ENCODE results near the gene TMEM79.
A peak's percentile ranks its signal among the peaks of the same experiment; 100 is the strongest.
"Not testable (repeated sequence)": the region's sequence is repeated elsewhere in the genome, so short reads cannot be mapped to it uniquely, and the experiment has no call there.

TMEM79 gene

DNA sequence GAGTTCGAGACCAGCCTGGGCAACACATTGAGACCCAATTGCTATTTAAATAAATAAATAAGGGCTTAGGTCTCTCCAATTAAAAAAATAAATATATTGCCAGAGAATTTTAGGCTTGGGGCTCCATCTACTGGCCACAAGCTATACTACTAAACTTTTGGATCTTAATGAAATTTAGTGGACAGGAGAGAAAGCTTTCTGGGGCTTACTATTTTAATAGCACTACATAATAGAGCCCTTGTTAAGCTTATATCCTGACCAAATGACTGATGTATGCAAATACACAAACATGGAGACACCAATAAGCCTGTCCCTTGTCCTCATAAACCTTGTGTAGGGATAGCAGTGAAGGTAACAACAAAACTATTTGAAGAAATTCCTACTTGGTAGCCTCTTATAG, 35.5 kb downstream of the TMEM79 start:
- H3K9me3 ChIP-seq (ENCODE audit: control extremely low read depth in 1 of 5, control insufficient read depth in 4 of 5, insufficient read depth in 2 of 5, low read depth in 1 of 5, low read length in 4 of 5), result no peaks in the 10 kb centered on the region
- no peak overlapping the region for H3K27ac ChIP-seq (ENCODE audit: insufficient read depth in 1 of 2, low read depth in 1 of 2, low read length in 2 of 2, poor library complexity in 1 of 2, severe bottlenecking in 2 of 2)
- no peaks in the 10 kb centered on the region for H3K27me3 ChIP-seq (replicated peaks in 2 of 5; ENCODE audit: control insufficient read depth in 4 of 5, insufficient read depth in 5 of 5, low read length in 4 of 5)
- peaks cover 23 to 86% (median 61%) of the 10 kb centered on the region in 4 experiments for H3K36me3 ChIP-seq (ENCODE audit: control insufficient read depth in 4 of 4, insufficient read depth in 4 of 4, low read length in 3 of 4)
- H3K4me1 ChIP-seq (ENCODE audit: control extremely low read depth in 1 of 4, control insufficient read depth in 4 of 4, insufficient read depth in 4 of 4, low read length in 3 of 4), result no peaks in the 10 kb centered on the region
- CTCF ChIA-PET, result interaction anchor here (0.7 to 3.0 kb wide), 29 partner anchors 9 to 231 kb away, joined by 3 to 20 read pairs (median 5); partner anchors contain the start of gene TMEM79
- H3K4me3 ChIP-seq (ENCODE audit: control insufficient read depth in 1 of 7, extremely low read depth in 1 of 7, insufficient read depth in 4 of 7, low read depth in 2 of 7, low read length in 6 of 7), result no peak overlapping the region
- no CpG with 5 or more reads among the region's 1 CpG for WGBS (ENCODE audit: insufficient coverage)
- POLR2A ChIA-PET, result interaction anchor here (1.4 kb wide), 1 partner anchor 36 kb away, joined by 3 read pairs; the partner anchor contains the start of gene TMEM79
- DNase-seq, result peak; percentile 51 to 71 (median 58)

DNA sequence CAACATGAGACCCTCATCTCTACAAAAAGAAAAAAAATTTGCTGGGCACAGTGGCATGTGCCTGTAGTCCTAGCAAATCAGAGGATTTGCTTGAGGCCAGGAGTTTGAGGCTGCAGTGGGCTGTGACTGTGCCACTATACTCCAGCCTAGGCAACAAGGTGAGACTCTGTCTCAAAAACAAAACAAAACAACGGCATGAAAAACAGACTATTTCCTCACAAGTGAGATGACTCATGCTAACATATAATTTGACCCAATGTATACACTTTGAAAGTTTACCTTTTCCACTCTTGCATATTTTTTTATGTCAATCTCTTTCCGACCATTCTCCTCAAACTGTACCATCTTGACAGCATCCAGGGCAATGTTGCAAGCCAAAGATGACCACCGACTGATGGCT, 36.4 kb downstream of the TMEM79 start:
- H3K27ac ChIP-seq (ENCODE audit: insufficient read depth in 1 of 2, low read depth in 1 of 2, low read length in 2 of 2, poor library complexity in 1 of 2, severe bottlenecking in 2 of 2), result no peak overlapping the region
- WGBS (ENCODE audit: insufficient coverage), result 100% methylated on average over 3 of the region's 3 CpGs

DNA sequence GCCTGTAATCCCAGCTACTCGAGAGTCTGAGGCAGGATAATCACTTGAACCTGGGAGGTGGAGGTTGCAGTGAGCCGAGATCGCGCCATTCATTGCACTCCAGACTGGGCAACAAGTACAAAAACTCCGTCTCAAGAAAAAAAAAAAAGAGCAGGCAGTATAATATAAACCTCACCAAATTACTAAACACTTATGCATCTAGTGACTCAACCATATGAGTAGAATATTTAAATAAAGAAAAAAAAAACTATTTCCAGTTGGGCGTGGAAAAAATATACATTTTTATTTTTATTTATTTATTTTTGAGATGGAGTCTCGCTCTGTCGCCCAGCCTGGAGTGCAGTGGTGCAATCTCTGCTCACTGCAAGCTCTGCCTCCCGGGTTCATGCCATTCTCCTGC, 39.1 kb downstream of the TMEM79 start:
- H3K4me3 ChIP-seq (ENCODE audit: control insufficient read depth in 1 of 7, extremely low read depth in 1 of 7, insufficient read depth in 4 of 7, low read depth in 2 of 7, low read length in 6 of 7); H3K27ac ChIP-seq (ENCODE audit: insufficient read depth in 1 of 2, low read depth in 1 of 2, low read length in 2 of 2, poor library complexity in 1 of 2, severe bottlenecking in 2 of 2); H3K4me1 ChIP-seq (ENCODE audit: control extremely low read depth in 1 of 4, control insufficient read depth in 4 of 4, insufficient read depth in 4 of 4, low read length in 3 of 4); DNase-seq; H3K27me3 ChIP-seq (replicated peaks in 2 of 5; ENCODE audit: control insufficient read depth in 4 of 5, insufficient read depth in 5 of 5, low read length in 4 of 5); H3K9me3 ChIP-seq (ENCODE audit: control extremely low read depth in 1 of 5, control insufficient read depth in 4 of 5, insufficient read depth in 2 of 5, low read depth in 1 of 5, low read length in 4 of 5): not testable (repeated sequence)
- POLR2A ChIA-PET, result interaction anchor here (0.7 kb wide), 1 partner anchor 302 kb away, joined by 3 read pairs; no protein-coding TSS in a partner anchor
- WGBS (ENCODE audit: insufficient coverage), result 100% methylated on average over 1 of the region's 9 CpGs
- CTCF ChIA-PET, result interaction anchor here (0.7 to 1.9 kb wide), 6 partner anchors 9 to 226 kb away, joined by 3 to 6 read pairs (median 3); no protein-coding TSS in a partner anchor
- H3K36me3 ChIP-seq (ENCODE audit: control insufficient read depth in 4 of 4, insufficient read depth in 4 of 4, low read length in 3 of 4), result peaks cover 12 to 65% (median 45%) of the 10 kb centered on the region in 4 experiments

More for the DNA sequence above, 36.4 kb downstream of the TMEM79 start:
- Histone ChIP-seq H3K36me3 (ENCODE audit: control insufficient read depth in 4 of 4, insufficient read depth in 4 of 4, low read length in 3 of 4) (peaks cover 23 to 86% (median 62%) of the 10 kb centered on the region in 4 experiments), H3K27me3 (replicated peaks in 2 of 5; ENCODE audit: control insufficient read depth in 4 of 5, insufficient read depth in 5 of 5, low read length in 4 of 5) (no peaks in the 10 kb centered on the region), H3K9me3 (ENCODE audit: control extremely low read depth in 1 of 5, control insufficient read depth in 4 of 5, insufficient read depth in 2 of 5, low read depth in 1 of 5, low read length in 4 of 5) (no peaks in the 10 kb centered on the region), H3K4me3 (ENCODE audit: control insufficient read depth in 1 of 7, extremely low read depth in 1 of 7, insufficient read depth in 4 of 7, low read depth in 2 of 7, low read length in 6 of 7) (no peak overlapping the region), H3K4me1 (ENCODE audit: control extremely low read depth in 1 of 4, control insufficient read depth in 4 of 4, insufficient read depth in 4 of 4, low read length in 3 of 4) (no peaks in the 10 kb centered on the region)
- ChIA-PET POLR2A (no interaction called here), CTCF (interaction anchor here (1.0 to 3.0 kb wide), 9 partner anchors 11 to 193 kb away, joined by 3 to 20 read pairs (median 6); no protein-coding TSS in a partner anchor)
- no peak for DNase-seq

DNA sequence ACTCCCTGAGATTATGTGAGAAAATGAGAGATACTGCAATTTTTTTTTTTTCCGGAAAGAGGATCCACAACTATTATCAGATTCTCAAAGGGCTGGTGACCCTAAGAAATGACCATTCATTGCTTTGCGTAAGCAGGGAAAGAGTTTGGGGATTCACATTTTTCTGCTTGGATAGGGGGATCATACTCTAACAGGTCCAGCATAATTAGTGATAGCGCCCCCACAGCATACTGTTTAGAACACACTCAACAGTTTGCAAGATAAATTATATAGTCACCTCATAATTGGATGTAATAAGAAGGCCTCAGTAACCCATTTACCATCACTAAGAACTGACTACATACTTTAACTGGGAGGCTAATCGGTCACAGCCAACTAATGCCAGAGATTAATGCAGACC, 52.1 kb downstream of the TMEM79 start:
- peaks cover 15 to 35% (median 26%) of the 10 kb centered on the region in 4 experiments for H3K36me3 ChIP-seq (ENCODE audit: control insufficient read depth in 4 of 4, insufficient read depth in 4 of 4, low read length in 3 of 4)
- peaks cover 6 to 22% (median 17%) of the 10 kb centered on the region in 4 experiments for H3K4me1 ChIP-seq (ENCODE audit: control extremely low read depth in 1 of 4, control insufficient read depth in 4 of 4, insufficient read depth in 4 of 4, low read length in 3 of 4)
- peak overlapping the region in 5 of 7 experiments; percentile 83 to 98 (median 95) for H3K4me3 ChIP-seq (ENCODE audit: control insufficient read depth in 1 of 7, extremely low read depth in 1 of 7, insufficient read depth in 4 of 7, low read depth in 2 of 7, low read length in 6 of 7)
- WGBS (ENCODE audit: insufficient coverage), result 83% methylated on average over 2 of the region's 4 CpGs
- POLR2A ChIA-PET, result no interaction called here
- H3K27ac ChIP-seq (ENCODE audit: insufficient read depth in 1 of 2, low read depth in 1 of 2, low read length in 2 of 2, poor library complexity in 1 of 2, severe bottlenecking in 2 of 2), result no peak overlapping the region
- CTCF ChIA-PET, result interaction anchor here (0.8 to 2.4 kb wide), 8 partner anchors 9 to 185 kb away, joined by 3 to 15 read pairs (median 4); partner anchors contain the start of gene TMEM79
- no peaks in the 10 kb centered on the region for H3K27me3 ChIP-seq (replicated peaks in 2 of 5; ENCODE audit: control insufficient read depth in 4 of 5, insufficient read depth in 5 of 5, low read length in 4 of 5)
- no peaks in the 10 kb centered on the region for H3K9me3 ChIP-seq (ENCODE audit: control extremely low read depth in 1 of 5, control insufficient read depth in 4 of 5, insufficient read depth in 2 of 5, low read depth in 1 of 5, low read length in 4 of 5)
- DNase-seq, result peak; percentile 32 to 57 (median 55)

DNA sequence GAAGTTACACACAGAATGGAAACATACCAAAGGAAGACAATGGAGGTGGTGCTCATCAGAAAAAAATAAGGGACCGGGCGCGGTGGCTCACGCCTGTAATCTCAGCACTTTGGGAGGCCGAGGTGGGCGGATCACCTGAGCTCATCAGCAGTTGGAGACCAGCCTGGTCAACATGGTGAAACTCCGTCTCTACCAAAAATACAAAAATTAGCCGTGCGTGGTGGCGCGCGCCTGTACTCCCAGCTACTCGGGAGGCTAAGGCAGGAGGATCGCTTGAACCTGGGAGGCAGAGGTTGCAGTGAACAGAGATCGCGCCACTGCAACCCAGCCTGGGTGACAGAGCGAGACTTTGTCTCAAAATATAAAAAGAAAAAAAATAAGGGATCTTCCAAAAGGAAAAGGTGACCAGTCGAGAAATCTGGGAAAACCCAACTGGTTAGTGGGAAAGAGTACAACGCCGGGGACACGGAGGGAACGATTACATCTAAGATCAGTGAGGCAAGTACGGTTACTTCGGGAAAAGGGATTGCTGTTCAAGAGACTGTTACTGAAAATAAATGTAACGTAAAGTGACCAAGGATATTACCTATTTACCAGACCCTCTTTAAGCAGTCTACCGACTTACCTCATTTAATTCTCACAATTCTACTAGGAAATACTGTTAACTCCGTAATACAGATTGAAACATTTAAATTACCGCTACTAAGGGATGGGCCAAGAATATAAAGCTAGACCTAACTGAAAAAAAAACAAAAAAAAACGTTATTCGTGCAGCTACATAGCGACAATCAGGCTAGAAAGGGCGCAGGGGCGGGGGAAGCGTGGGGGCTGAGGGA, 53.1 kb downstream of the TMEM79 start:
- Histone ChIP-seq H3K27ac (ENCODE audit: insufficient read depth in 1 of 2, low read depth in 1 of 2, low read length in 2 of 2, poor library complexity in 1 of 2, severe bottlenecking in 2 of 2) (peak overlapping the region; percentile 50 to 86), H3K9me3 (ENCODE audit: control extremely low read depth in 1 of 5, control insufficient read depth in 4 of 5, insufficient read depth in 2 of 5, low read depth in 1 of 5, low read length in 4 of 5) (no peaks in the 10 kb centered on the region), H3K4me3 (ENCODE audit: control insufficient read depth in 1 of 7, extremely low read depth in 1 of 7, insufficient read depth in 4 of 7, low read depth in 2 of 7, low read length in 6 of 7) (peak overlapping the region; percentile 73 to 98 (median 92)), H3K27me3 (replicated peaks in 2 of 5; ENCODE audit: control insufficient read depth in 4 of 5, insufficient read depth in 5 of 5, low read length in 4 of 5) (no peaks in the 10 kb centered on the region), H3K36me3 (ENCODE audit: control insufficient read depth in 4 of 4, insufficient read depth in 4 of 4, low read length in 3 of 4) (peaks cover 13 to 34% (median 22%) of the 10 kb centered on the region in 4 experiments), H3K4me1 (ENCODE audit: control extremely low read depth in 1 of 4, control insufficient read depth in 4 of 4, insufficient read depth in 4 of 4, low read length in 3 of 4) (peaks cover 6 to 22% (median 17%) of the 10 kb centered on the region in 4 experiments)
- CTCF ChIA-PET, result interaction anchor here (0.8 to 2.4 kb wide), 7 partner anchors 9 to 59 kb away, joined by 3 to 15 read pairs (median 3); no protein-coding TSS in a partner anchor
- peak in 1 of 3 donors; percentile 20 for DNase-seq
- POLR2A ChIA-PET, result no interaction called here
- 55% methylated on average over 28 of the region's 34 CpGs for WGBS (ENCODE audit: insufficient coverage)

DNA sequence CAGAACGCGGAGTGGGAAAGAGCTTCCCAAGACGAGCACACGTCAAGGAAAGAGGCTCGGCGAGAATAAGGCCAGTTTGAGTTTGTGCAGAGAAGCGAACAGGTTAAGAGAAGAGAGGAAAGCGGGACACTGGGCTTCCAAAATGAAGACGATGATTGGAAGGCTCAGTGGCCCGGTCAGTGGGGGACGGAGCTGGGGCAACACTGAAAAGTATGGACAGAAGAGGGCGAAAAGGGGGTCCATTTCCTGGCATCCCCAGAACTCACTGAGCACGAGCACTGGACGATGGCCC, 53.7 kb downstream of the TMEM79 start:
- Histone ChIP-seq H3K27ac (ENCODE audit: insufficient read depth in 1 of 2, low read depth in 1 of 2, low read length in 2 of 2, poor library complexity in 1 of 2, severe bottlenecking in 2 of 2) (peak overlapping the region; percentile 50 to 86), H3K36me3 (ENCODE audit: control insufficient read depth in 4 of 4, insufficient read depth in 4 of 4, low read length in 3 of 4) (peaks cover 8 to 28% (median 20%) of the 10 kb centered on the region in 4 experiments), H3K4me3 (ENCODE audit: control insufficient read depth in 1 of 7, extremely low read depth in 1 of 7, insufficient read depth in 4 of 7, low read depth in 2 of 7, low read length in 6 of 7) (peak overlapping the region; percentile 73 to 98 (median 92)), H3K9me3 (ENCODE audit: control extremely low read depth in 1 of 5, control insufficient read depth in 4 of 5, insufficient read depth in 2 of 5, low read depth in 1 of 5, low read length in 4 of 5) (no peaks in the 10 kb centered on the region), H3K27me3 (replicated peaks in 2 of 5; ENCODE audit: control insufficient read depth in 4 of 5, insufficient read depth in 5 of 5, low read length in 4 of 5) (no peaks in the 10 kb centered on the region), H3K4me1 (ENCODE audit: control extremely low read depth in 1 of 4, control insufficient read depth in 4 of 4, insufficient read depth in 4 of 4, low read length in 3 of 4) (peaks cover 6 to 22% (median 17%) of the 10 kb centered on the region in 4 experiments)
- no peak for DNase-seq
- ChIA-PET POLR2A (no interaction called here), CTCF (interaction anchor here (1.2 to 1.4 kb wide), 4 partner anchors 9 to 60 kb away, joined by 3 to 5 read pairs (median 3); no protein-coding TSS in a partner anchor)
- WGBS (ENCODE audit: insufficient coverage), result 0% methylated on average over 14 of the region's 14 CpGs

Data from common myeloid progenitor, CD34-positive (primary cell).